HG03457 (cell line): Measurements from ENCODE around the gene PTEN.
"Not testable (repeated sequence)": the region's sequence is repeated elsewhere in the genome, so short reads cannot be mapped to it uniquely, and the experiment has no call there.

Experiments
- ATAC-seq: cut with Tn5 transposase; IDR thresholded peaks from one replicate; pipeline ENCODE4 v1.9.1; 2021; ENCODE audit warnings: moderate number of reproducible peaks; ENCODE audit not compliant: unreplicated experiment

The PTEN gene

DNA sequence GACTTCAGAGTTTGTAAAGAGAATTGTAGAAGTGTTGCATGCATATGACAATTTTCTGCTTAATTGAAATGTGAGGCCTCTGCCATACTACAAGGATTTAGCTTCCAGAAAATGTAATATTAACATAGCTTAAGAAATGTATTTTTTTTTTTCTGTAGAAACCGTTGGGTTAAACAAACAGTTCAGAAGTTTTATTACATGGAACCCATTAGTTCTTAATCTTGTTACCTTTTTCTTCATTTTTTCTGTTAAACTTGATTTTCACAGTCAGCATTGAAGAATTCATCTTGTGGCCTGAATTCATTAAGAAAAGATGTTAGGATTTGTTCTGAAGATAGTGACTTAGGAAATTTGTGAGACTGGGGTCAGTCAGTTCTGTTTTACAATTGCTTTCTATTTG lies 4.9 kb downstream of the PTEN start:
- ATAC-seq = no peak

DNA sequence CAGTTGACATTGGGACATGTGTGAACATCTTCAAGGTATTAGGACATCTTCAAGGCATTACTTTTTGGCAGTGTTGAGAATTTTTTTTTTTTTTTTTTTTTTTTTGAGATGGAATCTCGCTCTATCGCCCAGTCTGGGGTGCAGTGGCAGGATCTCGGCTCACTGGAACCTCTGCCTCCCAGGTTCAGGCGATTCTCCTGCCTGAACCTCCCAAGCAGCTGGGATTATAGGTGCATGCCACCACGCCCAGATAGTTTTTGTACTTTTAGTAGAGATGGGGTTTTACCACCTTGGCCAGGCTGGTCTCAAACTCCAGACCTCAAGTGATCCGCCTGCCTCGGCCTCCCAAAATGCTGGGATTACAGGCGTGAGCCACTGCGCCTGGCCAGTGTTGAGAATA lies 5.7 kb downstream of the PTEN start:
- not testable (repeated sequence) for ATAC-seq

DNA sequence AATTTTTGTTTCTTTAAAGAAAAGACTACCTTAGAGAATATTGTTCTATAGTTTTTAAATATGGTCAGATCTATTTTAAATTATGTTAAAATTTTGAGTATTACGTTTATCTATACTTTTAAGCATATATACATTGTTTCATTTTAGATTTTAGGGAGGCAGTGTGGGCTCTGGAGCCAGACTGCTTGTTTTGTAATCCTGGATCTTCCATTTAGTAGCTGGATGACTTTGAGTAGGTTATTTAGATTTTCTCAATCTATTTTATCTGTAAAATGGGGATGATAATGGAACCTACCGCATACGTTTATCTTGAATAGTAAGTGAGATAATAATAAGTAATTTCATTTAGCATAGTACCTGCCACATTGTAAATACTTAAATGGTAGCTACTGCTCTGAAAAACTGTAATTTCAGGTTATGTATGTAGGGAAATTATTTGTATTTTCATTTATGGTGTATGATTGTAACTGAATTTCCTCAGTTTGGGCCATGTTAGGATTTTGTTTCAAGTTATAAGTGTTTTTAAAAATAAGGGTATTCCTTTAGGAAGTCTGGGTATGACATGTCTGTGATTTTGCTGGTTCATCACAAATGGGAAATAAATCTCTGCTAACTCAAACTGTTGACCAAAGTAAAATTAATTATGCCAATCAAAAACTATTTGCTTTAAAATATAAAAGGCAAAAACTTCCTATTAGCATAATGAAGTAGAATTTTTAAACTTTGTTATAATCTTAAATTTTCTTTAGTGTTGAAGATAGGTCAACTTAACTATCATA lies 6.5 kb downstream of the PTEN start:
- ATAC-seq = no peak

DNA sequence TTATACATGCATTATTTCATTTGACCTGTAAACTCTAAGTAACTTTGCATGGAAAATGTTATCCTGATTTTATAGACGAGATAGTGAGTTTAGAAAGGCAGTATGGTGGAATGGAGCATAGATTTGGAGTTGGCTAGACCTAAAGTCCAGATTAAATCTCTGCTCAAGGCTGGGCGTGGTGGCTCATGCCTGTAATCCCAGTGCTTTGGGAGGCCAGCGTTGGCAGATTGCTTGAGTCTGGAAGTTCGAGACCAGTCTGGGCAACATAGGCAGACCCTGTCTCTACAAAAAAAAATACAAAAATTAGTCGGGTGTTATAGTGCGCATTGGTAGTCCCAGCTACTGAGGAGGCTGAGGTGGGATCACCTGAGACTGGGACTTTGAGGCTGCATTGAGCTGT lies 9.4 kb downstream of the PTEN start:
- ATAC-seq = no peak

DNA sequence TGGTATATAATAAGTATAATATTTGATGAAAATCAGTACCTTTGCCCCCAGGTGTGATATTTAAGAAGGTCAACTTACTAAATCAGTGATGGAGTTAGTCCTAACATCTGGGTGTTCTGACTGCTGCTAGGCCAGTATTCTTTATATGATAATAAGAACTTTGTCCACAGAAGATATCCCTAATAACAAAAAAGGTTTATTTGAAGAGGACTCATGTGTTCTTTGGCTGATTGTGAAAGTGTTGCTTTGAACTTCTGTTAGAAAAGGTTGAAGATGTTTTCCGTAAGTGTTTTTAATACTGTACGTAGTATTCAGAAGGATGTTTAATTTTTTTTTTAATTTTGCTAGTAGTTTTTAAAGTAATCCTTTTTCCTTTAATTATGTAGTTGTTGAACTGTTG lies 10.2 kb downstream of the PTEN start:
- ATAC-seq = no peak

DNA sequence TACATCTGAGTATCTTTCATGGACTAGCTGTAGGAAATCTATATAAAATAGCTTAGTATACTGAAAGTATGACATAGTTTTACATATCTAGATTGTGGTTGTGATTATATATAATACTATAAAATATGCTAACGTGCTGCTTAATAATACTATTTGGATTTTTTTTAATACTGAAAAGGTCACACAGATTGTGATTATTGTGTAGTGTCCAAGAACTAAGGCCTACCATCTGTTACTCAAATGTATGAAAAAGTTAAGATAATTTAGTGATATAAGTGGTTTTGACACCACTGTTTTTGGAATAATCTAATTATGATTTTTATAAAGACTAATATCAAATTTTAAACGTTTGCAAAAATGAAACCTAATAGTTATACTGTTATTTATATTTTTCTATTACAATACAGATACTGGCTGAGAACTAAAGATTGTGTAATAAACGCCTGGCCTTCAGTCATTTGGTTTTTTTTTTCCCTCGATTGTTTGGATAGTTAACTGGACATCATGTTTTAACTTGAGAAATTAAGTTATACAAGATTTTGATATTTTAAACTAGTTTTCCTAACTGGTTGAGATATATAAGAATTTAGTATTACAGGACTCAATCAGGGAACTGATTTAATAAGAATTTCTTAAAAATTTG lies 12.6 kb downstream of the PTEN start:
- ATAC-seq = no peak

DNA sequence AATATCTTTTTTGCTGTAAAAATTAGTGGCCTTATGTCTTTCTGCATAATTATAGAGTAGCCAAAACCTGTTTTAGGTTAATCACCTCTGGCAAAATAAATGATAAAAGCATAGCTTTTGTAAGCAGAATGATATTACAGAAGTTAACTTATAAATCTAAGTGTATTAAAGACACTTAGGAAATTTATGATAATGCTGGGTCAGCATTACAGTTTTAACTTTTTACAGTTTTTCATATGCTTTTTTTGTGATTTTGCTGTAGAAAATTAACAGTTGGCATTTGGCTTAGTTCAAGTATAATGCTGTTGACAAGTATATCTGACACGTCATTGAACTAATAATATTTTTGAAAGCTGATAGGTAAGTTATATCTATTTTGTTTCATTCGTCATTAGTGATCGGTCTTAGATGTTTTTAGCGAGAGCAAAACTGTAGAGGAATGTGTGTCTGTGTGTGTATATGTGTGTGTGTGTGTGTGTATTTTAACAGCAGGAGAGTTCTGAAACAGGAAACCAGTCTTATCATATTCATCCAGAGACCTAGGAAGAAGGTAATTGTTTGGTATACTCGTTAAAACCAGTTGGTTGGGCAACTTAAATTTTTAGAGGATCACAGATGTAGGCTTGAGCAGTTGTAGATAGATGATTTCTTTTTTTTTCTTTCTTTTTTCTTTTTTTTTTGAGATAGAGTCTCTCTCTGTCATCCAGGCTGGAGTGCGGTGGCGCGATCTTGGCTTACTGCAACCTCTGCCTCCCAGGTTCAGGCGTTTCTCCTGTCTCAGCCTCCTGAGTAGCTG lies 15.4 kb downstream of the PTEN start:
- no peak for ATAC-seq

DNA sequence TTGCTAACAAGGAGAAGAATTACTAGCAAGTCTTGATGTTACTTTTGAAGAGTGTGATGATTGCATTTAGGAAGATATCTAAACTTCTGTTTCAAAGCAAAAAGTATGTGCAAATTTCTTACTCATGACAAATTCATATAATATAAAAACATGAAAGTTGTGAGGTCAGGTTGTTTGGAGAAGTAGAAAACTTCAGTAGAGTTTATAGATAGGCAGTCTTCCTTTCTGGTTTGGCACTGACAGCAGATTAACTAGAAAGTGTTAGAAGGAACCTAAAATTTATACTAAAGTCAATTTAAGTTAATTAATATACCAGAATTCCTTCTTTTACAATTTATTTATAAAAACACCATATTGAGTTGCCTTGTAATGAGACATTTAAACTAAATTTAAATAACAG lies 16.9 kb downstream of the PTEN start:
- no peak for ATAC-seq

DNA sequence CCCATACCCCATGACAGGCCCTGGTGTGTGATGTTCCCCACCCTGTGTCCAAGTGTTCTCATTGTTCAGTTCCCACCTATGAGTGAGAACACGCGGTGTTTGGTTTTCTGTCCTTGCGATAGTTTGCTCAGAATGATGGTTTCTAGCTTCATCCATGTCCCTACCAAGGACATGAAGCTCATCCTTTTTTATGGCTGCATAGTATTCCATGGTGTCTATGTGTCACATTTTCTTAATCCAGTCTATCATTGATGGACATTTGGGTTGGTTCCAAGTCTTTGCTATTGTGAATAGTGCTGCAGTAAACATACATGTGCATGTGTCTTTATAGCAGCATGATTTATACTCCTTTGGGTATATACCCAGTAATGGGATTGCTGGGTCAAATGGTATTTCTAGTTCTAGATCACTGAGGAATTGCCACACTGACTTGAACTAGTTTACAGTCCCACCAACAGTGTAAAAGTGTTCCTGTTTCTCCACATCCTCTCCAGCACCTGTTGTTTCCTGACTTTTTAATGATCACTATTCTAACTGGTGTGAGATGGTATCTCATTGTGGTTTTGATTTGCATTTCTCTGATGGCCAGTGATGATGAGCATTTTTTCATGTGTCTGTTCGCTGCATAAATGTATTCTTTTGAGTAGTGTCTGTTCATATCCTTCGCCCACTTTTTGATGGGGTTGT lies 18.1 kb downstream of the PTEN start:
- ATAC-seq = not testable (repeated sequence)

DNA sequence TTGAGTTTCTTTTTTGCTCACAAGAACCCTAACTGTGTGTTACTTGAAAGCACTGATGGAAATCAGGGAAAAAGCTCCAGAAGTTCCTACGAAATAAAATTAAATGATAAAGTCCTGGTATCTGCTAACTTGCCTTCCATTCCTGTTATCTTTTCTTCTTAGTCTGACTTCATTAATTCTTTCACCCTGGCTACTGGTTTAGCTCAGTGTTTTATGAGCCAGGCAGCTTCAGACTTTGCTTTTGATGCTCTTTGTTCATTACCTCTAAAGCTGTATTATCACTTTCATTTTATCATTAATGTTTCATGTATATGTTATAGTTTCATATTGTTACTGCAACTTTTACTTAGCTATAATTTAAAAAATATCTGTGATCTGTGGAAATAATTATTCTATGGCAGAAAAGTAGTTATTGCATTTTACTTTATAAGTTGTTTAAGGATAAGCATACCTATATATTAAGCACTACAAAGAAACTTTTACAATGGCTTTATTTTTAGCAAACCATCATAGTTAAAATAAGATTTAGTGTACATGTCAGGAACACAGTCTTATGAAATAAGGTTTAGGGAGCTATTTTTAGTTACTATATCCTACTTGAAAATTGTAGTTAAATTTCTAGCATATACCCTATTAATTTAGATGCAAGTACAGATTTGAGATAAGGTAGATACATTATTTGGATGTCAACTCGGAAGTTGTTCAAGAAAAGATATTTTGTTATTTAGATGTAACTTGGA lies 19.3 kb downstream of the PTEN start:
- no peak for ATAC-seq

DNA sequence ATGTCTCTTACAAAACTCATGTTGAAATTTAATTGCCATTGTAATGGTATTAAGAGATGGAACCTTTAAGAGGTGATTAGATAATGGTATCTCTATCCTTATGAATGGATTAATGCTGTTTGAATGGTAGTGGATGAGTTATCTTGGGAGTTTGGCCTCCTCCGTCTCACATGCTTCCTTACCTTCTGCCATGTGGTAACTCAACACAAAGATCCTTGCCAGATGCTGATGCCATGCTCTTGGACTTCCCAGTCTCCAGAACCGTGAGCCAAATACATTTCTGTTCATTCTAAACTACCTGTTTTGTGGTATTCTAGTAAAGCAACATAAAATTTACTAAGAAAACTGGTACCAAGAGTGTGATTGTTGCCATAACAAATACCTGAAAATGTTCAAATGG lies 23.2 kb downstream of the PTEN start:
- no peak for ATAC-seq

DNA sequence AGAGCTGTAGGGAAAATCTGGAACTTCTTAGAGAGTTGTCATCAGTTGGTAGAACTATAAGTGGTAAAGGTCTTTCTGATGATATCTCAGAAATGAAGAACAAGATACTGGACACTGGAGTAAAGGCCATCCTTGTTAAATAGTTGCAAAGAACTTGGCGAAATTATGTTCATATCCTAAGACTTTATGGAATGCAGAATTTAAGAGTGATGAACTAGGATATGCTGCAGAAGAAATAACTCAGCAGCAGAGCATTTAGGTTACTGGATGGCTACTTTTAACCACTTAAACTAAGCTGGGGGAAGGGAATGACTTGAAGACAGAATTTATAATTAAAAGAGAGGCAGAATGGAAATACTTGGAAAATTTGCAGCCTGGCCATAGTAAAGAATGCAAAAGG lies 23.7 kb downstream of the PTEN start:
- ATAC-seq = no peak

DNA sequence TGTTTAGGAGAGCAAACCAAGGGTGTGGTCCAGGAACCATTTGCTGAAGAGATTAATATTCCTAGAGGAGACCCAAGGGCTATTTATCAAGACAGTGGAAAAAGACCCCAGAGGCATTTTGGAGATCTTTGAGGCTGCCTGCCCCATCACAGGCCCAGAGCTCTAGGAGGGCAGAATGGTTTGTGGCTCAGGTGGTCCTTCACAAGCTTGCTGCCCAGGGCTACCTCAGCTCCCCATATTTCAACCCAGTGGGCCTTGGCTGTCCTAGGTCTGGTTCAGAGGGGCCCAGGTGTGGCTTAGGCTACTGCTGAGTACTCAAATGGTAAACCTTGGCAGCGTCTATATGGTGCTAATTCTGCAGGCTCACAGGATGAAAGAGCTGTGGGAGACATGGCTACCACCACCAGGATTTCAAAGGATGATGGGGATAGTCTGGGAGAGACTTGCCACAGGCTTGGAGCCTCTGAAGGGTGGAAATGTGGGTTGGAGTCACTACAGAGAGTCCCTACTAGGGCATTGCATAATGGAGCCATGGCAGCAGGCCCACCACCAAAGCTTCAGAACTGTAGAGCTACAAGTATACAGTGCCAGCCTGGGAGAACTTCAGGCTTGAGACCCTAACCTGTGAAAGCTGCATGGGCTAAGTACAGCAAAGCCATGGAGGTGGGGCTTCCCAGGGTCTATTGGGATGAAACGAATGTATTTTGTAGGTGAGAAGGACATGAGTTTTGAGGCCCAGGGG lies 24.3 kb downstream of the PTEN start:
- no peak for ATAC-seq

DNA sequence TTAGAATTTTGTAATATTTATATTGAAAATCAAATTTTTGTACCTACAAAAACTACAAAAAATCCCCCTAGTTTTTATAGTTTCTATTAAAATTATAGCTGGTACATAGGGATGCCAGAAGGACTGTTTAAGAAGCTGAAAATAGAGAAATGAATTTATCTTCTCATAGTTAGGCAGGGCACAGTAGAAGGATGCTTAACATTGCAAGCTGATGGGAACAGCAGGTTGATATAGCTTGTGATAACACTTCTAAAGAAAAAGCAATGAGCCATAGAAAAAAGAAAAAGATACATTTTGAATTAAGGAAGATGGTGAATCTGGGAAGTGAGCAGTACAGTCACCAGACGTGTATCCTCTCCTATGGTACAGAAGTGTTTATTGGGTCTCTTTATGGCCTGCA lies 32.0 kb downstream of the PTEN start:
- no peak for ATAC-seq

DNA sequence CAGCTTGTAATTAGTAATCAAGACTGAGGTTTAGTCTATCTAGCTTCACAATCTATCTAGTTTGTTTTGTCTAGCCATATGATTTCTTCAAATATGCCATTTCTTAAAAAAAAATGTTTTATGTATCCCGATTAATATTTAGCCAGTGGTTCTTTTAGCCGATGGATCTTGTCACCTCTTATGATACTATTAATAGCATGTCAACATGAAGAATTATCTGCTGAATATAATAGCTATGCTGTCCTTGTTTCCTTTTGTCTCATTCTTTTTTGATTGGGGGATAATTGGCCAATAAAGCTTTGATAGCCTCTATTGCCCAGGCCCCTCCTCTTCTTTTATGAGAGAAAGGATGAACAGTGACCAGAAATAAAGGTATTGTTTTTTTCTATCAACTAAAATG lies 32.8 kb downstream of the PTEN start:
- ATAC-seq = no peak

DNA sequence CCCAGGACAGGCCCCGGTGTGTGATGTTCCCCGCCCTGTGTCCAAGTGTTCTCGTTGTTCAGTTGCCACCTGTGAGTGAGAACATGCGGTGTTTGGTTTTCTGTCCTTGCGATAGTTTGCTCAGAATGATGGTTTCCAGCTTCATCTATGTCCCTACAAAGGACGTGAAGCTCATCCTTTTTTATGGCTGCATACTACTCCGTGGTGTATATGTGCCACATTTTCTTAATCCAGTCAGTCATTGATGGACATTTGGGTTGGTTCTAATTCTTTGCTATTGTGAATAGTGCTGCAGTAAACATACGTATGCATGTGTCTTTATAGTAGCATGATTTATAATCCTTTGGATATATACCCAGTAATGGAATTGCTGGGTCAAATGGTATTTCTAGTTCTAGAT lies 34.5 kb downstream of the PTEN start:
- not testable (repeated sequence) for ATAC-seq

DNA sequence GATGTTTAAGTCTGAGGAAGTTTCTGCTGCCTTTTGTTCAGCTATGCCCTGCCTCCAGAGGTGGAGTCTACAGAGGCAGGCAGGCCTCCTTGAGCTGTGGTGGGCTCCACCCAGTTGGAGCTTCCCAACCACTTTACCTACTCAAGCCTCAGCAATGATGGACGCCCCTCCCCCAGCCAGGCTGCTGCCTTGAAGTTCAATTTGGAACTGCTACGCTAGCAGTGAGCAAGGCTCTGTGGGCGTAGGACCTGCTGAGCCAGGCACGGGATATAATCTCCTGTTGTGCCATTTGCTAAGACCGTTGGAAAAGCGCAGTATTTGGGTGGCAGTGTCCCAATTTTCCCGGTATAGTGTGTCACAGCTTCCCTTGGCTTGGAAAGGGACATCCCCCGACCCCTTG lies 40.0 kb downstream of the PTEN start:
- ATAC-seq = not testable (repeated sequence)

DNA sequence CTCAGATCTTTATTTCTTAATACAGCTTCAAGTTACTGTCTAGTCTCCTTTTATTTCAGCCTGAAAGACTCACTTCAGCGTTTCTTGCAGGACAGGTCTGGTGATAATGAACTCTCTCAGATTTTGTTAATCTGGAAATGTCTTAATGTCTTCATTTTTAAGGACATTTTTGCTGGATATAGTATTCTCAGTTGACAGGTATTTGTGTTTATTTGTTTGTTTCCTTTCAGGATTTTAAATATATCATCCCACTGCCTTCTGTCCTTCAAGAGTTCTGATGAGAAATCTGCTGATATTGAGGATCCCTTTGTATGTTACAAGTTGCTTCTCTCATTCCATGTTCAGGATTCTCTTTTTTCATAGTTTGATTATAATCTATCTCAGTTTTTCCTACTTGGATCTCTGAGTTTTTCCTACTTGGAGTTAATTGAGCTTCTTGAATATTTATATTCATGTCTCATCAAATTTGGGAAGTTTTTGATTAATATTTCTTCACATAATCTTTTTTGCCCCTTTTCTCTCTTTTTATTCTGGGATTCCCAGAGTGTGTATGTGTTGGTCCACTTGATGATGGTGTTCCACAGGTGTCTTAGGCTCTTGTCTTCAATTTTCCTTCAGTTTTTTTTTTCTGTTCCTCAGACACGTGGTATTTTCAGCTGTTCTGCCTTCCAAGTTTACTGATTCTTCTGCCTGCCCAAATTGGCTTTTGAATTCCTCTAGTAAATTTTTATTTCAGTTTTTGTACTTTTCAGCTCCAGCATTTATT lies 49.9 kb downstream of the PTEN start:
- ATAC-seq = no peak

DNA sequence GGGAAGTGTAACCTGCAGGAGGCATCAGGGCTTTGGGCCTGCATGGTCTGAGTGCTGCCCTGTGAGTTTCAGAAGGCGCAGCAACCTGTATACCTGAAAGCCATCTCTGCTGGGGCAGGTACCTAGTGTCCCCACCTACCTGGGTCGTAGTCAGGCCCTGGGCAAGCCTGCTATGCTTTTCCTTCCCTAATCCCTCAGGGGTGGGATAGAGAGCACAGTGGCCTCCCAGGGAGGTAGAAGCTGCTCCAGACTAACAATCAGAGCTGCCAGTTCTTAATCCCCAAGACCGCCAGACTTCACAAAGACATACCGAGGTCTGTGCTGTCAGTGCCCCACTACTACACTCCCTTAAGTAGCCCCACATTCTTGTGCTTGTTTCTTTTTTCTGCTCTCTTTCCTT lies 52.0 kb downstream of the PTEN start:
- ATAC-seq = no peak
